ENCODE results near the gene FBXL20. TPM values are rescaled to one million over a fixed set of nuclear protein-coding genes. Genes with fewer than 3 reads are reported as not detected.

Gene FBXL20
- total RNA-seq, 2 donors from 2014 or later: 30.8 to 45.2 TPM

DNA sequence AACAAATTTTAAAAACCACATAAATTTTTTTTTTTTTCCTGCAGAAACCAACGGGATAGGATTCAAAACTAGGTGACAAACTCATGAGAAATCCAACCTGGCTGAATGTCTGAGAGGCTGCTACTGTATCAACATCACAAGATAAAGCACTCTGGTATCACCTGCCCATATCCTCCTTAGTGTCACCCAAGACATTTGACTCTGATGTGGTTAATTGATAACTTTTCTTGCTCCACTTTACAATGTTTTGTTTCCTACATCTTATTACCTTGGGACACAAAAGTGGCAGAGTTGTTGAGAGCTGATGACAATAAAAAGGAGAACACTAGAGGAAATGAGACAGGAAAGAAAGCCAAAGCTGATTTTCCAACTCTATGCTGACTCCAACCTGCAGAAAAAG, 4.0 kb upstream of the FBXL20 start:
- TF ChIP-seq, protein P1, sequence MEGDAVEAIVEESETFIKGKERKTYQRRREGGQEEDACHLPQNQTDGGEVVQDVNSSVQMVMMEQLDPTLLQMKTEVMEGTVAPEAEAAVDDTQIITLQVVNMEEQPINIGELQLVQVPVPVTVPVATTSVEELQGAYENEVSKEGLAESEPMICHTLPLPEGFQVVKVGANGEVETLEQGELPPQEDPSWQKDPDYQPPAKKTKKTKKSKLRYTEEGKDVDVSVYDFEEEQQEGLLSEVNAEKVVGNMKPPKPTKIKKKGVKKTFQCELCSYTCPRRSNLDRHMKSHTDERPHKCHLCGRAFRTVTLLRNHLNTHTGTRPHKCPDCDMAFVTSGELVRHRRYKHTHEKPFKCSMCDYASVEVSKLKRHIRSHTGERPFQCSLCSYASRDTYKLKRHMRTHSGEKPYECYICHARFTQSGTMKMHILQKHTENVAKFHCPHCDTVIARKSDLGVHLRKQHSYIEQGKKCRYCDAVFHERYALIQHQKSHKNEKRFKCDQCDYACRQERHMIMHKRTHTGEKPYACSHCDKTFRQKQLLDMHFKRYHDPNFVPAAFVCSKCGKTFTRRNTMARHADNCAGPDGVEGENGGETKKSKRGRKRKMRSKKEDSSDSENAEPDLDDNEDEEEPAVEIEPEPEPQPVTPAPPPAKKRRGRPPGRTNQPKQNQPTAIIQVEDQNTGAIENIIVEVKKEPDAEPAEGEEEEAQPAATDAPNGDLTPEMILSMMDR (IDR thresholded peaks at IDR 0.05): no peak
- H3K36me3 ChIP-seq: peaks cover 36% of the 10 kb centered on the region
- DNase-seq (ENCODE audit: low spot score) (no peak), ATAC-seq (ENCODE audit: insufficient number of reproducible peaks, low FRiP score, low read depth) (no peak)
- H3K27ac ChIP-seq: no peak overlapping the region
- H3K4me3 ChIP-seq: no peak overlapping the region
- no peaks in the 10 kb centered on the region for H3K27me3 ChIP-seq (replicated peaks; ENCODE audit: insufficient read depth)
- H3K9me3 ChIP-seq: no peaks in the 10 kb centered on the region
- H3K4me1 ChIP-seq (ENCODE audit: control insufficient read depth in 1 of 2, low read depth in 2 of 2): peaks cover 0 to under 1% of the 10 kb centered on the region in 2 donors

DNA sequence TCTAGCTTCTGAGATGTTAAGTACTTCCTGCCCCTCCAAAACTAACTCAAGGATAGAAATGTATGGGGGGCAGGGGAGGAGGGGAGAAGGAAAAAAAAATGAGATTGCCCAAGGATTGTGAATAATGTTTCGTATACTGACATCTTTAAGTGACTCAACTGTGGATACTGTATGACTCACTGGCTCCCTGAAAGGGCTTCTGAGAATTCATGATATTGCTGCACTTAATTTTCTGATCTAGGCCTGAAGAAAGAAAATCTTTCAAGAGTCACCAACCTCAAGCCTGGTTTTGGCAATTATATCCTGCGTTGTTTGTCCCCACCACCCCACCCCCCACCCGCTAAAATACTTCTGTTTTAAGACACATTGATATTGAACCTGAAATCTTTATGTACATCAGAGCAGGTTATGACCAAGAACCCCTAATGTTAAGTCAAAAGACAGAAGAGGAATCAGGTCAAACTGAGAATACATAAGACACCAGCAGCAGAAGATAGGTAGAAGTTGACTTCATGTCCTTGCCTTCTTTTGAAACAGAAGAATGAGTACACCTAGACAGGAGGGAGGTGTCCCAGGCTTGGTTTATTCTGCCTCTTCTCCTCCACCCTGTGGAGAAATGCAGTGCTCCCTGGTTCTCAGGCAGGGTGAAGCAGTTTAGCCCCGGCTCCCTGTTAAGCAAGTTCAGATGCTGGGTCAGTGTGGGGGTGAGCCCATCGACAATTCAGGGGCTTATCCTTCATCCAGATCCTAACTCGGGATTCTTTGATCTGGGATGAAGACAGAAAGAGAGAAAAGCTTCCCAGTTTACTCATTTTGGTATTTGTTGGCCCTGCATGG, 3.3 kb upstream of the FBXL20 start:
- TF ChIP-seq, protein P1 (IDR thresholded peaks at IDR 0.05): no peak
- Histone ChIP-seq H3K9me3 (no peaks in the 10 kb centered on the region), H3K27me3 (replicated peaks; ENCODE audit: insufficient read depth) (no peaks in the 10 kb centered on the region), H3K4me3 (no peak overlapping the region), H3K4me1 (ENCODE audit: control insufficient read depth in 1 of 2, low read depth in 2 of 2) (peaks cover 3 to 7% of the 10 kb centered on the region in 2 donors), H3K27ac (no peak overlapping the region), H3K36me3 (peaks cover 29% of the 10 kb centered on the region)
- ATAC-seq (ENCODE audit: insufficient number of reproducible peaks, low FRiP score, low read depth) (no peak), DNase-seq (ENCODE audit: low spot score) (no peak)

DNA sequence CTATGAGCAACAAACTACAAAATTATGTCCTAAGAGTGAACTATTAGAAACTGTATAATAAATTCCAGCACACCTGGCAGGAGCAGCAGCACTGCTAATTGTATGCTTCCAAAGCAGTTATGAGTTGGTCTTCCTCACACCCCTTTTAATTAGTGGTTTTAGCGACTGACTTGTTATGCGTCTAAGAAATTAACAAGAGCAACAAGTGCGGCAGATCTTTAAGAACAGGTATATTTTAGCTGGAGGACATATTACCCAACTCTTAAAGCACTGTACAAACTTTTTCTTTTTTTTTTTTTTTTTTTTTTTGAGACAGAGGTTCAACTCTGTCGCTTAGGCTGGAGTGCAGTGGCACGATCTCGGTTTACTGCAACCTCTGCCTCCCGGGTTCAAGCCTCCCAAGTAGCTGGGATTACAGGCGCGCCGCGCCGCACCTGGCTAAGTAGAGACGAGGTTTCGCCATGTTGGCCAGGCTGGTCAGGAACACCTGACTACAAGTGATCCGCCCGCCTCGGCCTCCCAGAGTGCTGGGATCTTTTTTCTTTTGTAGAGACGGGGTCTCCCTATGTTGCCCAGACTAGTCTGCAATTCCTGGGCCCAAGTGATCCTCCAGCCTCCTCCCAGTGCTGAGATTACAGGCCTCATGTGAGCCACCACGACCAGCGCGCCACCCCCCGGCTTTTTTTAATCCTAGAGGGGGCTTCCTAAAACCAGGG, 1.6 kb upstream of the FBXL20 start:
- no peak for DNase-seq (ENCODE audit: low spot score)
- H3K4me1 ChIP-seq (ENCODE audit: control insufficient read depth in 1 of 2, low read depth in 2 of 2): peaks cover 14 to 24% of the 10 kb centered on the region in 2 donors
- H3K4me3 ChIP-seq: peak overlapping the region; percentile 97
- no peaks in the 10 kb centered on the region for H3K9me3 ChIP-seq
- H3K27me3 ChIP-seq (replicated peaks; ENCODE audit: insufficient read depth): no peaks in the 10 kb centered on the region
- H3K36me3 ChIP-seq: peaks cover 13% of the 10 kb centered on the region
- H3K27ac ChIP-seq: no peak overlapping the region
- no peak for ATAC-seq (ENCODE audit: insufficient number of reproducible peaks, low FRiP score, low read depth)
- TF ChIP-seq, protein P1 (IDR thresholded peaks at IDR 0.05): no peak

DNA sequence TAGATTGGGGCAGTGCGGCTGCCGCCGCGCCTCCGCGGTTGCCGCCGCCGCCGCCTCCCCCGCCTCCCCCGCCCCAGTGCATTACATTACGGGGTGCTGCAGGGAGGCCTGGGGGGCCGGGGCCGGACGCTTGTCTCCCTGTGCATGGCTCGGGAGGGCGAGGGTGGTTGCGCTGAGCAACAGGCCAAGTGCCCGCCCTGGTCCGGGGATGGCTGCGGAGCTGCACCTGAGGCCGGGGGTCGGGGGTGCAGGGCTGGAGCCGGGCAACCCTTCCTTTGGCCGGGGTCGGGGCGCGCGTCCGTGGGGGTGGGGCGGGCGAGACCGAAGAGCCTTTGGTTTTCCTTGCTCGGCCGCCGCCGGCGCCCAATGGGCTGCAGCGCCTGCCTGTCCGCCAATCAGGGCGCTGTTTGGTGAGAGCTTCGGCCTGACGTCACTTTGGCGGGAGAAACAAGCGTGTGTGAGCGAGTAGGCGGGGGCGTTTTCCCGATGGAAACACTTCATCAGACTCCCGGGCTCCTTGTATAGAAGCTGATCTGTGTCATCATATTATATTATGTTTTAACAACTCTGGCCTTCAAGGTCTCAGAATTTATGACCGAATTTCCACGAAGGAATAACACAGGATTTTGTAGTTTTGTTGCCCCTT, 941 bp upstream of the FBXL20 start:
- TF ChIP-seq, protein P1 (IDR thresholded peaks at IDR 0.05): no peak
- peaks cover 14 to 25% of the 10 kb centered on the region in 2 donors for H3K4me1 ChIP-seq (ENCODE audit: control insufficient read depth in 1 of 2, low read depth in 2 of 2)
- DNase-seq (ENCODE audit: low spot score) (peak; percentile 87), ATAC-seq (ENCODE audit: insufficient number of reproducible peaks, low FRiP score, low read depth) (peak; percentile 59)
- H3K36me3 ChIP-seq: peaks cover 6% of the 10 kb centered on the region
- peak overlapping the region; percentile 81 to 91 for H3K27ac ChIP-seq
- H3K4me3 ChIP-seq: peak overlapping the region; percentile 97
- H3K27me3 ChIP-seq (replicated peaks; ENCODE audit: insufficient read depth): no peaks in the 10 kb centered on the region
- no peaks in the 10 kb centered on the region for H3K9me3 ChIP-seq
